ENCODE measurements around the gene SEPTIN3. TPM values are rescaled to one million over a fixed set of nuclear protein-coding genes. Genes with fewer than 3 reads are reported as not detected.

The SEPTIN3 gene
- total and polyA plus RNA-seq, 9 of the 15 experiments (the other 6 are each of a cell fraction or from before 2014, with no cell fraction given): 0.06 TPM; not detected in 8

GRCh38 chr22:41996826-41997225 lies 27.6 kb downstream of the SEPTIN3 start (continued):
- TF ChIP-seq CHD1 (IDR thresholded peaks at IDR 0.05; ENCODE audit: low read length) (no peak), DACH1 (IDR thresholded peaks at IDR 0.05; ENCODE audit: partially characterized antibody) (no peak), SNAPC5 (CRISPR knock-in tag; IDR thresholded peaks at IDR 0.05) (no peak), THRAP3 (IDR thresholded peaks at IDR 0.05; ENCODE audit: borderline replicate concordance) (no peak)

- peak; percentile 34 to 78 (median 68) for DNase-seq (ENCODE audit: extremely low read depth in 1 of 4, low spot score in 3 of 4)
- H3K9me1 ChIP-seq (ENCODE audit: control insufficient read depth, insufficient read depth, low read length): no peaks in the 10 kb centered on the region
- H3K27ac ChIP-seq (ENCODE audit: extremely low read depth, low read depth, low read length): no peak within 1 kb of the TSS
- WGBS (ENCODE audit: insufficient coverage, low coverage, missing lambda C conversion rate): 57% methylated on average over 21 of the region's 71 CpGs
- CTCF ChIA-PET (ENCODE audit: low intra/inter-chr PET ratio): no interaction called here
- no peaks in the 10 kb centered on the region for H3K9me3 ChIP-seq (replicated peaks; ENCODE audit: control insufficient read depth, insufficient read depth, low read depth, low read length)
- POLR2A ChIA-PET: no interaction called here
- H2AFZ ChIP-seq (ENCODE audit: low read depth, low read length): peak within 1 kb of the TSS; percentile 32; the same call in 1 of the 2 replicates
- H3K36me3 ChIP-seq (ENCODE audit: control insufficient read depth, insufficient read depth, low read length): no peaks in the 10 kb centered on the region
- no TSS peak for BruUV-seq (replicated peaks)
- H3K79me2 ChIP-seq (ENCODE audit: control insufficient read depth, insufficient read depth, low read length): no peaks in the 10 kb centered on the region
- H3K4me3 ChIP-seq: no peak within 1 kb of the TSS
- in situ Hi-C loops (cut with MboI): no loop called here
- intact Hi-C loops (cut with micrococcal nuclease): no loop called here
- FAIRE-seq: no peak
- peaks cover 0 to 6% of the 10 kb centered on the region in 2 experiments; a peak in 2 of 5 replicates for H3K4me1 ChIP-seq (replicated peaks in 1 of 2; ENCODE audit: control insufficient read depth in 2 of 2, insufficient read depth in 2 of 2, low read length in 2 of 2)
- peak within 1 kb of the TSS; percentile 29; the same call in 1 of the 2 replicates for H3K4me2 ChIP-seq (ENCODE audit: insufficient read depth, low read length)
- peaks cover 7 to 39% of the 10 kb centered on the region in 2 experiments; a peak in 3 of 5 replicates for H3K27me3 ChIP-seq (ENCODE audit: control insufficient read depth in 2 of 2, insufficient read depth in 2 of 2, low read length in 2 of 2)
- ATAC-seq: peak; percentile 85
- no peaks in the 10 kb centered on the region for H4K20me1 ChIP-seq (replicated peaks; ENCODE audit: control insufficient read depth, insufficient read depth, low read length)
- no peak within 1 kb of the TSS for H3K9ac ChIP-seq (ENCODE audit: insufficient read depth in 1 of 2, low read depth in 2 of 2, low read length in 2 of 2)
- TF ChIP-seq RAD51 (IDR thresholded peaks at IDR 0.05; ENCODE audit: borderline replicate concordance, low read depth) (peak; percentile 83), USF1 (CRISPR knock-in tag; IDR thresholded peaks at IDR 0.05) (peak; percentile 87), ZNF407 (IDR thresholded peaks at IDR 0.05; ENCODE audit: low read depth) (peak; percentile 85), YY1 (IDR thresholded peaks at IDR 0.05; ENCODE audit: borderline replicate concordance in 1 of 3, control insufficient read depth in 1 of 3, extremely low read depth in 1 of 3, insufficient read depth in 3 of 3, insufficient read length in 1 of 3, insufficient replicate concordance in 2 of 3, low read depth in 1 of 3, low read length in 2 of 3) (peak in 2 of 3 experiments; percentile 37 to 77), ILF3 (IDR thresholded peaks at IDR 0.05; ENCODE audit: borderline replicate concordance) (no peak)
These were observed 29.4 kb downstream of the SEPTIN3 start, which contains the start of gene WBP2NL for GRCh38 chr22:41998361-41999261. Gene WBP2NL (plus strand): TSS chr22:41998788. CDS start chr22:41998819, 31 bp downstream.
